Measurements from ENCODE around the gene CISH.

Gene CISH

GRCh38 chr3:50577348-50577747, 34.2 kb downstream of the CISH start:
- no CpG with 5 or more reads among the region's 2 CpGs for WGBS (ENCODE audit: extremely low coverage, insufficient coverage, insufficient read length)

DNA sequence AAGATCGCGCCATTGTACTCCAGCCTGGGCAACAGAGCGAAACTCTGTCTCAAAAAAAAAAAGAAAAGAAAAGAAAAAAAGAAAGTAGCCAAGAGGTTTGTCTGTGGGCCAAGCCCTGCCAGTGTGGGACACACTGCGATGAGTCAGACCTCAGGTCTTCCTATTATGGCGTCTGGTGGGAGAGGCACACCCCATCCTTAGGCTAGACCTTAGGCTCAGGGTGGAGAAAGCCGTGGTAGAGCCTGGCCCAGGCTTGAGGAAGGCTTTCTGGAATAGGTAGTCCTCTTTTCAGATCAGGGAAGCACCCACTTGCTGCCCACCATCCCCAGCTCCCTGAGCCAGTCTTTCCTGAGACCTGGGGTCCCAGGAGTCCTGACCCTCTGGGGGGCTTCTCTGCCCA, 36.2 kb downstream of the CISH start:
- no CpG with 5 or more reads among the region's 6 CpGs for WGBS (ENCODE audit: extremely low coverage, insufficient coverage, insufficient read length)
- Histone ChIP-seq H3K79me1 (ENCODE audit: low read length) (no peaks in the 10 kb centered on the region), H4K12ac (ENCODE audit: low read depth, low read length) (no peak overlapping the region), H3K9me3 (ENCODE audit: insufficient read depth, low read depth, low read length) (peaks cover 3% of the 10 kb centered on the region), H3K27me3 (ENCODE audit: insufficient read depth, low read length) (no peaks in the 10 kb centered on the region), H2BK5ac (ENCODE audit: low read depth, low read length, poor library complexity) (no peak overlapping the region), H3K4me1 (ENCODE audit: control insufficient read depth in 1 of 2, insufficient read depth in 2 of 2, low read length in 2 of 2) (no peaks in the 10 kb centered on the region), H2BK120ac (ENCODE audit: insufficient read depth, low read length, poor library complexity) (no peak overlapping the region), H3K18ac (ENCODE audit: low read length) (no peak overlapping the region), H3K14ac (ENCODE audit: low read length) (no peak overlapping the region), H3K4ac (ENCODE audit: low read depth, low read length) (no peak overlapping the region), H3K36me3 (ENCODE audit: control insufficient read depth in 1 of 2, insufficient read depth in 2 of 2, low read length in 2 of 2) (peaks cover 14 to 33% of the 10 kb centered on the region in 2 experiments), H3K27ac (ENCODE audit: low read depth, low read length) (no peak overlapping the region), H3K4me3 (ENCODE audit: low read depth, low read length) (no peak overlapping the region), H3K23ac (ENCODE audit: low read length) (no peak overlapping the region), H3K79me2 (ENCODE audit: control insufficient read depth, insufficient read depth, low read length, poor library complexity) (no peaks in the 10 kb centered on the region), H4K91ac (ENCODE audit: low read depth, low read length) (no peak overlapping the region), H2AFZ (ENCODE audit: insufficient read depth, low read length, poor library complexity) (no peak overlapping the region), H4K8ac (ENCODE audit: low read depth, low read length) (no peak overlapping the region), H3K4me2 (ENCODE audit: low read length) (no peak overlapping the region), H2AK5ac (ENCODE audit: low read length) (no peak overlapping the region), H3K9ac (ENCODE audit: low read length) (no peak overlapping the region), H2BK12ac (ENCODE audit: low read length) (no peak overlapping the region)
- DNase-seq, result peak in 1 of 2 donors; percentile 21

More at GRCh38 chr3:50577348-50577747, 34.2 kb downstream of the CISH start:
- DNase-seq, result no peak
- no peak overlapping the region for H3K4ac ChIP-seq (ENCODE audit: low read depth, low read length)
- no peak overlapping the region for H3K4me3 ChIP-seq (ENCODE audit: low read depth, low read length)
- H3K9ac ChIP-seq (ENCODE audit: low read length), result no peak overlapping the region
- H3K27ac ChIP-seq (ENCODE audit: low read depth, low read length), result no peak overlapping the region
- H3K18ac ChIP-seq (ENCODE audit: low read length), result no peak overlapping the region
- H3K4me1 ChIP-seq (ENCODE audit: control insufficient read depth in 1 of 2, insufficient read depth in 2 of 2, low read length in 2 of 2), result no peaks in the 10 kb centered on the region
- H2BK12ac ChIP-seq (ENCODE audit: low read length), result no peak overlapping the region
- H3K4me2 ChIP-seq (ENCODE audit: low read length), result no peak overlapping the region
- no peak overlapping the region for H2AFZ ChIP-seq (ENCODE audit: insufficient read depth, low read length, poor library complexity)
- H3K23ac ChIP-seq (ENCODE audit: low read length), result no peak overlapping the region
- H2BK120ac ChIP-seq (ENCODE audit: insufficient read depth, low read length, poor library complexity), result no peak overlapping the region
- no peak overlapping the region for H3K14ac ChIP-seq (ENCODE audit: low read length)
- H3K9me3 ChIP-seq (ENCODE audit: insufficient read depth, low read depth, low read length), result peaks cover 3% of the 10 kb centered on the region
- H3K36me3 ChIP-seq (ENCODE audit: control insufficient read depth in 1 of 2, insufficient read depth in 2 of 2, low read length in 2 of 2), result peaks cover 16 to 40% of the 10 kb centered on the region in 2 experiments
- no peak overlapping the region for H2AK5ac ChIP-seq (ENCODE audit: low read length)
- H3K79me2 ChIP-seq (ENCODE audit: control insufficient read depth, insufficient read depth, low read length, poor library complexity), result no peaks in the 10 kb centered on the region
- H2BK5ac ChIP-seq (ENCODE audit: low read depth, low read length, poor library complexity), result no peak overlapping the region
- no peaks in the 10 kb centered on the region for H3K27me3 ChIP-seq (ENCODE audit: insufficient read depth, low read length)
- H4K91ac ChIP-seq (ENCODE audit: low read depth, low read length), result no peak overlapping the region
- H4K12ac ChIP-seq (ENCODE audit: low read depth, low read length), result no peak overlapping the region
- no peak overlapping the region for H4K8ac ChIP-seq (ENCODE audit: low read depth, low read length)
- no peaks in the 10 kb centered on the region for H3K79me1 ChIP-seq (ENCODE audit: low read length)

- H3K4me1 ChIP-seq (ENCODE audit: control insufficient read depth in 1 of 2, insufficient read depth in 2 of 2, low read length in 2 of 2), result peaks cover 1 to 2% of the 10 kb centered on the region in 2 experiments
- H3K4me2 ChIP-seq (ENCODE audit: low read length), result no peak overlapping the region
- no peak overlapping the region for H4K12ac ChIP-seq (ENCODE audit: low read depth, low read length)
- no peak overlapping the region for H2BK5ac ChIP-seq (ENCODE audit: low read depth, low read length, poor library complexity)
- no peak overlapping the region for H4K91ac ChIP-seq (ENCODE audit: low read depth, low read length)
- H3K18ac ChIP-seq (ENCODE audit: low read length), result no peak overlapping the region
- peaks cover 14 to 26% of the 10 kb centered on the region in 2 experiments for H3K36me3 ChIP-seq (ENCODE audit: control insufficient read depth in 1 of 2, insufficient read depth in 2 of 2, low read length in 2 of 2)
- H2AFZ ChIP-seq (ENCODE audit: insufficient read depth, low read length, poor library complexity), result no peak overlapping the region
- no peak overlapping the region for H2BK120ac ChIP-seq (ENCODE audit: insufficient read depth, low read length, poor library complexity)
- H3K14ac ChIP-seq (ENCODE audit: low read length), result no peak overlapping the region
- no peak for DNase-seq
- H3K79me2 ChIP-seq (ENCODE audit: control insufficient read depth, insufficient read depth, low read length, poor library complexity), result no peaks in the 10 kb centered on the region
- no peak overlapping the region for H2AK5ac ChIP-seq (ENCODE audit: low read length)
- H3K4ac ChIP-seq (ENCODE audit: low read depth, low read length), result no peak overlapping the region
- no peaks in the 10 kb centered on the region for H3K27me3 ChIP-seq (ENCODE audit: insufficient read depth, low read length)
- no peak overlapping the region for H3K4me3 ChIP-seq (ENCODE audit: low read depth, low read length)
- no peak overlapping the region for H3K9ac ChIP-seq (ENCODE audit: low read length)
- no peak overlapping the region for H3K23ac ChIP-seq (ENCODE audit: low read length)
- H3K9me3 ChIP-seq (ENCODE audit: insufficient read depth, low read depth, low read length), result peaks cover 3% of the 10 kb centered on the region
- no peak overlapping the region for H2BK12ac ChIP-seq (ENCODE audit: low read length)
- H3K27ac ChIP-seq (ENCODE audit: low read depth, low read length), result no peak overlapping the region
- no peak overlapping the region for H4K8ac ChIP-seq (ENCODE audit: low read depth, low read length)
- no CpG with 5 or more reads among the region's 1 CpG for WGBS (ENCODE audit: extremely low coverage, insufficient coverage, insufficient read length)
- H3K79me1 ChIP-seq (ENCODE audit: low read length), result peaks cover 4% of the 10 kb centered on the region
These were observed 37.1 kb downstream of the CISH start for GRCh38 chr3:50574444-50574831.

GRCh38 chr3:50573566-50574443, 37.8 kb downstream of the CISH start:
- Histone ChIP-seq H3K4me3 (ENCODE audit: low read depth, low read length) (no peak overlapping the region), H3K79me2 (ENCODE audit: control insufficient read depth, insufficient read depth, low read length, poor library complexity) (no peaks in the 10 kb centered on the region), H2AFZ (ENCODE audit: insufficient read depth, low read length, poor library complexity) (no peak overlapping the region), H3K4me2 (ENCODE audit: low read length) (no peak overlapping the region), H2BK120ac (ENCODE audit: insufficient read depth, low read length, poor library complexity) (no peak overlapping the region), H3K27ac (ENCODE audit: low read depth, low read length) (no peak overlapping the region), H3K18ac (ENCODE audit: low read length) (no peak overlapping the region), H3K9ac (ENCODE audit: low read length) (no peak overlapping the region), H2BK5ac (ENCODE audit: low read depth, low read length, poor library complexity) (no peak overlapping the region), H3K9me3 (ENCODE audit: insufficient read depth, low read depth, low read length) (peaks cover 3% of the 10 kb centered on the region), H3K4me1 (ENCODE audit: control insufficient read depth in 1 of 2, insufficient read depth in 2 of 2, low read length in 2 of 2) (peaks cover 1 to 2% of the 10 kb centered on the region in 2 experiments), H2BK12ac (ENCODE audit: low read length) (no peak overlapping the region), H4K12ac (ENCODE audit: low read depth, low read length) (no peak overlapping the region), H4K91ac (ENCODE audit: low read depth, low read length) (no peak overlapping the region), H3K36me3 (ENCODE audit: control insufficient read depth in 1 of 2, insufficient read depth in 2 of 2, low read length in 2 of 2) (peaks cover 13 to 23% of the 10 kb centered on the region in 2 experiments), H3K79me1 (ENCODE audit: low read length) (peaks cover 7% of the 10 kb centered on the region), H2AK5ac (ENCODE audit: low read length) (no peak overlapping the region), H3K14ac (ENCODE audit: low read length) (no peak overlapping the region), H3K4ac (ENCODE audit: low read depth, low read length) (no peak overlapping the region), H3K23ac (ENCODE audit: low read length) (no peak overlapping the region), H4K8ac (ENCODE audit: low read depth, low read length) (no peak overlapping the region), H3K27me3 (ENCODE audit: insufficient read depth, low read length) (no peaks in the 10 kb centered on the region)
- DNase-seq, result peak; percentile 81 to 89
- WGBS (ENCODE audit: extremely low coverage, insufficient coverage, insufficient read length), result no CpG with 5 or more reads among the region's 8 CpGs

Measured in trophoblast cell (in vitro differentiated cells and primary cell).